HG02623 (cell line): ENCODE measurements around the gene CAPN14.
A peak's percentile ranks its signal among the peaks of the same experiment; 100 is the strongest.

Source experiments
- ATAC-seq: cut with Tn5 transposase; IDR thresholded peaks from one replicate; pipeline ENCODE4 v1.9.1; 2021; ENCODE audit warnings: moderate library complexity; ENCODE audit not compliant: unreplicated experiment

The CAPN14 gene

DNA sequence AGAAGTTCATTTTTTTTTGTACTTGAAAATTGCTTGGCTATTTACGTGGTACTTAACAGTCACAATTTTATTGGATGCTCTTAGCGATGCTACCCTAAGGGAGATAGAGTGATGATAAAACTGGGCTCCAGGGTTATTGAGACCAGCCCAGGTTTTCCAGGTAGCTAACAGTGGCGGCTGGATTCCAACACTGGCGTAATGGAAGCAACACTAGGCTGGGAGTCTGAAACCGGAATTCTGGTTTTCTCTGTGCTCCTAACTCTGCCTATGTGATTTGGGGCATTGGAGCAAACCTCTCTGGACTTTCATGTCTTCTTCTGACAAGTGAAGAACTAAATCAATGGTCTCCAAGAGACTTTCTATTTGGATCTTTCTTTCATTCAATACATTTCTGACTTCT, 69.7 kb downstream of the CAPN14 start:
- no peak for ATAC-seq

DNA sequence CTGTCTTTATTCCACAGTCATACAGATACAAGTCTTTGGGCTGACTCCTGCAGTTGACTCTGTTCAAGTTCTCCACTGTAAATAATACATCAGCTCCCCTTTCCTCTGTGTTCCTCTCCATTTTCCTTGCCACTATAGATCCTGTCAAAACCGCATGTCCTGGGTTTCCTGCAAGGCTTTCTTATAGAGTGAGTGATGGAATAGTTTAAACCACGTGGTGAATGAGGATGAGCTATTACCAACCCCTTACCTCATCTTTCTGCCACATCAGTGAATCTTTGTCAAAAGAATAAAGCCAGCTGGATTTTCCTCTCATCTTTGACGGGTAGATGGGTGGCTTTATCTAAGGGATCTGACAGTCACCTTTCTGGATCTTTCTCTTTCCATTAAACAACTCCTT, 75.2 kb downstream of the CAPN14 start:
- ATAC-seq = no peak

DNA sequence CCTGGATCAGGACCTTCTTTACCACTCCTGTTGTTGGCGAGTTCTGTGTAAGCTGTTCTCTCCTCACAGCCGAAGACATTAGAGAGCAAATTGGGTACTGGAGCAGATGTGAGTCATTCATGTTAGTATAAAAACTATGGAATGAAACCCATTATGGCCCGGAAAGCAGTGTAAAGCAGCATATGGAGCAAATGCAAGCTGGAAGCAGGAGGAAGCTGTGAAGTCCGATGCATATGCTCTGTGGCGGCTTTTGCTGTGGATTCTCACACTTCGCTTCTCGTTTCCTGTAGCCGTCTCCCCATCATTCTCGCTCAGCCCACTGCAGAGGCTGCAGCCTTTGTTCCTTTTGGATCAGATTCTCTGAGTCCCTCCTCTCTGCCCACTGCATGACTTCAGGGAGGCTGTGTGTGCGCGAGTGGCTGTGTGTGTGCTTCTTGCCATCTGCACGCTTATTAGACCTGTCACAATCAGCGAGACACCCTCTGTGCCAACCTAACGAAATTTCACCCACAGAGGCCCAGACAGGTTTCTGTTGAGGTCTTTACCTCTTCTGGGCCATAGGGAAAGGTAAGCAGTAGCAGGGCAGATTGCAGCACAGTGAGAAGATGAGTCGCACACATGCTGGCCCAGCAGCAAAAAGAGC, 75.8 kb downstream of the CAPN14 start:
- ATAC-seq = no peak

DNA sequence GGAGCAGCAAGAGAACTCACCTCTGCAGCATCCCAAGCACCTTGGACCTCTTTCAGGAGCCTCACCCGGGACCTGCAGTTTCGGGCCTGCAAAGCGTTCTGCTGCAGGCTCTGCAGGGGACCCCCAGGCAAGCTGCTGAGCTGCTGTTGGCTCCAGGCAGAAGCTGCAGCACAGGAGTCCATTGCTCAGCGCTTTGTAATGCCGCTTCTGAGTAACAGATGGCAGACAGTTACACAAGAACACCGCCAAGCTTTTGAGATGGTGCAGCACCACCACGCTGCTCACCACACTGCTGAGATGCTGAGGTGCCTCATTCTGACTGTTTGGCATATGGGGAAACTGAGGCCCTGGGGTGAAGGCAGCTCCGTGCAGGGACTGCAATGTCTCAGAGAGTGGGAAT, 77.2 kb downstream of the CAPN14 start:
- ATAC-seq = no peak

DNA sequence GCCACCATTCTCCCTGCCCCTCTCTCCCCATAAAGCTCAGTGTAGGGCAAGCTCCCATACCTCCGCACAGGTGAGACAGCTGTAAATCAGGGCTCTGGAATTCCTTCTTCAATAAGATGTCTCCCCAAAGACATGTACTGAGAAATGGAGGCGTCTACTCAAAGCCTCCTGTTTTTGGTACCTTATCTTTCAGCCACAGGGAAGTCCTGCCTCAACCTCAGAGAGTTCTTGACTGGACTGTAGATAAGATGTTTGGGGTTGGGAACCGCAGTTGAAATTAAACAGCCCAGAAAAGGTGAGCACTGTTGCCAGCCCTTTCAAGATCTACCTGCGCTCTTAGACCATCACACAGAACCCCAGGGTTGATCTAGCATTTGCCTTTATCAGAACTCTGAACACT, 77.6 kb downstream of the CAPN14 start:
- no peak for ATAC-seq

DNA sequence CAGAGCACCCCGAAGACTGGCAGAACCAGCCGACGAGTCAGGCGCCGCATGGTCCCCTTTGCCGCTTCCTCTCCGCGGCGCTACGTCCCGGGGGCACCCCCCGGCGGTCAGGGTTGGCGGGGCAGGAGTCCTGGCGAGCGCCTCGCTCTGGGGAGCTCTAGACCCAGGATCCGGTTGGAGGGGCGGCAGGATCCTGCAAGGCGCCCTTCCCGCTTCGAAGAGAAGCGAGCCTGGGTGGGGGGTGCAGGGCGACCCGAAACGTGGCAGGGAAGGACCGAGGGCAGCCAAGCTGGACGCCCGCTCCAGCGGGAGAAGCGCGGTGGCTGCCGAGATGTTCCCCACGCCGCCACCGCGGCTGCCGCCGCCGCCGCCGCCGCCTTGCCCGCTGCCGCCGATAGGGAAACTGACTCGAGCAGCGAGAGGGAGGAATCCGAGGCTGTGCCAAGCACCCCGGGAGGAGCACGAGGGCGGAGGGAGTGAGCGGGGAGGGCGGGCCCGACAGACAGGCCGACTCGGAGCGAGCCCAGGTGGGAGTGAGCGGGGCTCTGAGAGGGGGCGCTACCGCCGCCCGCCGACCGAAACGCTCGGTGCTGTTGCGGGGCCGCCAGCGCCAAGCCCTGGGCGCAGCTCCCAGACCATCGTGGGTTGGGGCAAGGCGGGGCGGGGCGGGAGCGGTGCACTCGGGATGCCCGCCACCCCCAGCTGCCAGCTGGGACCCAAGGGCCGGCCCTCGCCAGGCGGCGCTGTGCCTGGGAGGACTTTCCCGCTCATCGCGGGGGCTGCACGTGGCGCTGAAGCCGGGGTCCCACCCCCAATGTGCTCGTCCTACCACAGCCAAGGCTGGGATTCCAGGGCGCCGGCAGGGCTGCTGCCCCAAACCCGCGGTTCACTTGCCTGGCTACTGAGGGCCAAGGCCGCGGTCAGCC, 79.0 kb downstream of the CAPN14 start, which contains the start of gene GALNT14:
TSS of gene GALNT14 (minus strand) at position 404 of the 926 bp plus-strand sequence. CDS start at position 50, 354 bp downstream.
- ATAC-seq = peak; percentile 48

DNA sequence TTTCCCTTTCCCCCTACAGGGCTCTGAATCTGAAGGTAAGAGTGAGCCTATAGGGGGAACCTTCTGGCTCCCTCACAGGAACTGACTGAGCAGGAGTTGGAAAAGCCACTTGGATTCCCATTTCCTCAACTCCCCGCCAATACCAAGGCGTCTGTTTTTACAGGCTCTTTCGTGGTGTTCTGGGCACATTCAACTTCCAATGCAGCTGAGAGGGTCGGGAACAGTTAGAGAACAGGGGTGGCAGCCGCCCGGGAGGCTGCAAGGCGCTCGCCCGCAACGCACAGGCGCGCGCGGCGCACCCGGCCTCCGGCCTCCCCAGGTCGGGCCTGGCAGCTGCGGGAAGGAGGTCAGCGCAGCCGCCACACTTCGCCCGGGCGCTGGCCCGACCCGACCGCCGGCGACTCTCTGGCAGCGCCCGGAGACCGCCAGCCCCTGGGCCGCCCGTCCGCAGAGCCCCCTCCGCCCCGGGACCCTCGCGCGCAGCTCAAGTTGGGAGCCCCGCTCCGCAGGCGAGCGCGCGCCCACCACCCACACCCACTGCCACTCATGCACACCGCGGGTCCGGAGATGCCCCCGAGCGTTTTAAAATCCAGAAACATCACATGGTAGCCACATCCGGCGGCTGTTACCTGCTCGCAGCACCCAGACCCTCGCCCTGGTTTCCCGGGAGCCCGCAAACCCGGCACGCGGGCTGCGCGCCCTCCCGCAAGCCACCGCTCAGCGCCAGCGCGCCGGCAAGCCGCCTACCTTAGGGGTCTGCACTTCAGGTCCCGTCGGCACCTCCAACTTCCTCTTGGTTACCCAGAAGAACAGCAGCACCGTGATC, 79.9 kb downstream of the CAPN14 start:
- no peak for ATAC-seq

DNA sequence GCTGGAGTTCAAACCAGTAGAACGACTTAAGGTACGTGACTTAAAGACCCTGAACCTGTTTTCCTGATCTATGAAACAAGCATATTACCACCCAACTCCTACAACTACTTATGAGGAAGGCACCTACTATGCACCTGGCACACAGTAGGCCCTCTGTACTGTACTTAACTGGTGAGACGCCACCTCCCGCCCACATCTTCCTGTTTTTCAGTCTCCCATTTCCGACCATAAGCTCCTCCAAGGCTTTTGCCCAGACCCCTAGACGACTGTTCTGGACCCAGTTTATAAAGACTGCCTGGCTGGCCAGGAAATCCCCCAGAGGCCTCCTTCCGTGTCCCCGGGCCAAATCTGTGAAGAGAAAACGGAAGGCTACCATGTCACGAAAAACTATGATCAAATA, 80.6 kb downstream of the CAPN14 start:
- ATAC-seq = no peak

DNA sequence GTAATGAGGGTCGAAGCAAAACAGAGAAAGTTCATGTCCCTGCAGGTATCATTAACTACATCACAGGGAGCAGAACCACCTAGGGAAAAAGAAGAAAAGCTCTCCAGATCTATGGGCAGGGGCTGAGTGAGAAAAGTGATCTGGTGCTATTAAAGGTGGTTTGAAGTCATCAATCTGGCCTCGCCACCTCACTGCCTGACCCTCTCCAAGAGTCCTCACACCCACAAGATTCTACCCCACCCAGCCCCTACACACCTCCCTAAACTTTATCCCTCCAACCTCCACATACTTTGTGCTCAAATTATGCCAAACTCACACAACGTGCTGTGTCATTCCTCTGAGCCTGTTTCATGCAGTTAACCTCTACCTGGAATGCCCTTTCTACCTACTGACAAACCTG, 81.3 kb downstream of the CAPN14 start:
- no peak for ATAC-seq

DNA sequence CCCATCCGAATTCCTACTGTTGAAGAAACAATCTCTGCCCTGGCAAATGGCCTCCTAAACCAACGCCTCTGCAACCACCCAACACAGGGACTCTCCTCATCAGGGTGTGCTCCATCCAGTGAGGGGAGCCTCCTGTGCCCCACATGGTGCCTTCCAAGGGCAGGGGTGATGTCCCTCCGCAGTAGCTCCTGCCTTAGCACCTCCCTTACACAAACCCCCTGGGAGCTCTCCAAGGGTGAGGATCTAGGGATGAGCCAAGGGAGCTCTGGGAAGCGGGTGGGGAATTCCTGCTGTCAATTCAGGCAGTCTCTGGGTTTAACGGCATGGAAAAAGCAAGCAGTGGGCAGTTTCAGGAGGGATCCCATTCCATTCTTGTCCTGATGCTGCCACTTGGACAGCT, 82.8 kb downstream of the CAPN14 start:
- ATAC-seq = no peak

DNA sequence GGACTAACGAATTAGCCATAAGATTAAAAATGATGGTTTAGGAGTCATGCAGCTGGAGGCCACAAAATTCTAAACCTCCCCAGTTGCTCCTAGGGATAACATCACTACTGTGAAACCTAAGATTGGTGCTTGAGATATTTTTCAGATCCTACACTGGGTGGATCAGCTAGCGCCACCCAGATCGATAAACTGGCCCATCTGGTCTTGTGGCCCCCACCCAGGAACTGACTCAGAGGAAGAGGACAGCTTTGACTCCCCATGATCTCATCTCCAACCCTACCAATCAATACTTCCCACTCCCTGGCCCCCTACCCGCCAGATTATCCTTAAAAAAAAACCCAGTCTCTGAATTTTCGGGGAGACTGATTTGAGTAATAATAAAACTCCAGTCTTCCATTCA, 84.5 kb downstream of the CAPN14 start:
- ATAC-seq = no peak

DNA sequence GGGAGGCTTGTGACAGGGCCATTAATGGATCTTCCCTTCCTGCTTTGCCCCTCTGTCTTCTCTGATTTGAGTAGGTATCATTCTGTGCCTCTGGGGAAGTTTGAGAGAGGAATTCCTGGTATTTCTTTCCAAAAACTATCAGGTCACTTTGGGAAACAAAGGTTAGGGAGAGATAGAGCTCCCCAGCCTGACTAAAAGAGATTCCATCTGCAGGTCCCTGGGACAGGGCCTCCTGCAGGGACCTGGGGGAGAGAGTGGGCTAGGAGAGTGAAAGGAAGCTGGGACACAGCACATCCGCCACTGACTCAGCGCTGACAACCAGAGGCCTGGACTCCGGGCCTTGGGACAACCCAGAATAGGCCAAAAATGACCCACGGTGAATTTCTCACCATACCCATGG, 85.4 kb downstream of the CAPN14 start:
- ATAC-seq = no peak

DNA sequence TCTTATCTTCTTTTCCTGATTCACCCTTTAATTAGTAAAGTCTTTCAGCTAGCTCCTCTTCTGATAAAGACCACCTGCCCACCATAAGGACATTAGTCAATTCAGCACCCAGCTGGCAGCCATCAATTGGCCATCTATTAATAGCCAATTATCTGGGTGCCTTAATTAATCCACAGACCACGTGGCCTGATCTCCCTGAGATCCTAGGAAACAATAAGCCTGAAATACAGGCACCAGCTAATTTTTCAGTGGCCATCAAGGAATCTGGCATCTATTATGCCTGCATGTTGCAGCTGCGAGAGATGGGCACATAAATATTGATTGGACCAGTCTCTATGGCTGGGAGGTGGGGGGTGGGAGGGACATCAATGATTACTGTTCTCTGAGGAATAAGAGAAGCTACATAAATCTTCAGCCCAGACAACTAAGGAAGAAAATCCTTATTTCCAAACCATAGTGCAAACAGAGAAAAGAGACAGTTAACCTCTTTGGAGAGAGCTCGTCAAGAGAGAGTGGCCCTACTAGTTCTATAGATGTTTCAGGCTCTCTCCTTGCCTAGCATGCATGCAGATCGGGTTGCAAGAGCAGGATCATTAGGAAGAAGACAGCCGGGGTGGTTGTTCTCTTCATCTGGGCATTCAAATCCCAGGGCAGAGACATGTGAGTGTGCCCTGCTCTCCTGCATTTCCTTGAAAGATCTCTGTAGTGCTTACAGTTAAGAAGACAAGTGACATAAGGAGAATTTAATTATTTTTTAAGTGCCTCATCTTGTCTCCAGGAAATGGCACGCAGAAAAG, 87.7 kb downstream of the CAPN14 start:
- no peak for ATAC-seq

DNA sequence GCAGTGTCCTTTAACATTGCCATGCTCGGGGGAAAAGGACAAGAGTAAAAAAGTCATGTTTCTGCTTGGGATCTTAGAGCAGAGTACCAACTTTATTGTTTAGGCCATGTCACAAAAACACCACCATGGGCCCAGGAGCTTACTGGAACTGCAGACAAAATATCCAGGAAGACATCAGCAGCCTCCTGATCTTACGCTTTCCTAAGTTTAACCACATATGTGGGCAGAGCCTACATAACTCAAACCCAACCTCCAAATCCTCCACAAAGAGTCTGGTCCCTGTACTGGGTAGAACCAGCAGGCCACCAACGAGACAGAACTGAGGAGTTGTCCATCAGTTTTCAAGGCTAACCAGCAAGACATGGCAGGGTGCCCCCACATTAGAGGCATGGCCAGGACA, 89.4 kb downstream of the CAPN14 start:
- ATAC-seq = no peak

DNA sequence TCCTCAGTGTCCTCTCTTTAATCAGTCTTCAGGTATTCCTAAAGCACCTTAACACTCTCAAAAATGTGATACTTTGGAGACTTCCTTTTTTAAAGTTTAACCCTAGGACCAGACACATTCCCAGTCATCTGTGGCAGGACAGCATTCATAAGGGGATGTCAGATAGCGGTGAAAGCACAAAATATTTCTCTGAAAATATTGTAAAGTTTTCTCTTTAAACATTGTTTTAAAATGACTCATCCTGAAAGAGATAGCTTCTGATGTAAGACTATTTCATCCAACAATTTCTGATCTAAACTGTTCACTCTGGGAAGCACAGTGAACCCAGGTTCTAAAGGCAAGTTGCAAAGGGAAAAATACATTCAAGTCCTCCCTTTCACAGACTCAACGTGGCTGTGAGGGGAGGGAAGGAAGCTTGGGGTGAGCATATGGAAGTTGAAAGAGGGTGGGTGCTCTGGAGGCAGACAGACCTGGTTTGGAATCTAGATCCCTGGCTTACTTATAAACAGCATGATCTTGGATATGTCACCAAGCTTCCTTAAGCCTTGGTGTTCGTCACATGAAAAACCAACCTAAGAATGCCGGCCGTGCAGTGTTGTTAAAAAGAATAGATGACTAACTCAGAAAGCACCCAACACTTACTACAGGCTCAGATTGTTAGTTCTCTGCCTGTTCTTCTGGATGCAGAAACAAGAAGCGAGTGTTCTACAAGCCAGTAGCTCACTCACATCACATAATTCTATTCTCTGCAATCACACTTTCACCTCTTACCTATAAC, 91.2 kb downstream of the CAPN14 start:
- ATAC-seq = no peak

DNA sequence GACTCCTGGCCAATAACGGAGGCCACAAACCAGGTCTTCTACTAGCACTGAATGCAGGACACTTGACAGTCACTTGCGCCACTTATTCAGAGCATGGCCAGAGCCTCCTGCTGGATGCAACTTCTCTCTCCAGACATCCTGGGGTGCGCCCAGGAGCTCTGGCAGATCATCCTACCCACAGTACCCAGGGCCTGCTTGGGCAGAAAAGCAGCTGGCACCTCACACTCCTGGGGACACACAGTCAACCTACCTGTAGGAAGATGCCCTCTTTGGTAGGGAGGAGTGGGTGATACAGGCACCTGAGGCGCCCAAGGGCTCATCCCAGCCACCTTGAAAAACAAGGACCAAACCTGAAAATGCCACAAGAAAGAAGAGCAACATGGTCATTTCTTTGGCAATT, 92.4 kb downstream of the CAPN14 start:
- ATAC-seq = no peak
